Inferior parietal cortex (tissue), 1 donor: Measurements from ENCODE around the gene MYLK.

Experiments used
- DNase-seq: peaks from one replicate; pipeline ENCODE4 v3.0.0-alpha.2; 2016; ENCODE audit errors: extremely low spot score

Gene MYLK

DNA sequence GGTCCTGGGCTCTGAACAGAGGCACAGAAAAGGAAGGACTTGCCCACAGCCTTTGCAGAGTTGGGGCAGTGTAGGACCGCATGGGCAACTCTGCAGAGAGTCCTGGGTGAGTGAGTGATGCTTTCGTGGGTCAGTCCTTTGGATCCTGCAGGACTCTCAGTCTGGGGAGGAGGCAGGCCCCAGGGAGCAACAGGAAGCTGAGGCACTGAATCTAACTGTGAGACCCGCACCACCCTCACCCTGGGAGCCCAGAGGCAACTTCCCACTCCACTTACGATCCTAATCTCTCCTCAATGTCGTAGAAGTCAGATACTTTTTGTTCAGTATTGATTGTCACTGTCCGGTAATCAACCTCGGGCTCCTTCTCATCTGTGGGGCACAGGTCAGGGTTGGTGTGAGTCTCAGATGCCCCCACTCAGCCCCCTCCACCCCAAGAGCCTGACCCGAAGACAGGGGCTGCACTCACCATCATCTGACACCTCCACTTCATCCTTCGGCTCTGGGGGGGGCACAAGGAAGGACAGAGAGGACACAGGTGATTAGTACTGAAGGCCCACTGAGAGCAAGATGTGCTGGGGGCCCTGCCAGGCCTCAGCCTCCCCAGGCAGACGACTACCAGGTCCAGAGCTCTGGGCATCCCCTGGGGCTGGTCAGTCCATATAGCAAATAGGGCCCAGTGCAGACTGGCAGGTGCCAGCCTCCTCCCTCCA lies 235.3 kb downstream of the MYLK start:
- DNase-seq = no peak

- no peak for DNase-seq
Observed at GRCh38 chr3:123644358-123644757, 239.8 kb downstream of the MYLK start.

- no peak for DNase-seq
Observed at GRCh38 chr3:123642957-123643330, 241.2 kb downstream of the MYLK start.

DNA sequence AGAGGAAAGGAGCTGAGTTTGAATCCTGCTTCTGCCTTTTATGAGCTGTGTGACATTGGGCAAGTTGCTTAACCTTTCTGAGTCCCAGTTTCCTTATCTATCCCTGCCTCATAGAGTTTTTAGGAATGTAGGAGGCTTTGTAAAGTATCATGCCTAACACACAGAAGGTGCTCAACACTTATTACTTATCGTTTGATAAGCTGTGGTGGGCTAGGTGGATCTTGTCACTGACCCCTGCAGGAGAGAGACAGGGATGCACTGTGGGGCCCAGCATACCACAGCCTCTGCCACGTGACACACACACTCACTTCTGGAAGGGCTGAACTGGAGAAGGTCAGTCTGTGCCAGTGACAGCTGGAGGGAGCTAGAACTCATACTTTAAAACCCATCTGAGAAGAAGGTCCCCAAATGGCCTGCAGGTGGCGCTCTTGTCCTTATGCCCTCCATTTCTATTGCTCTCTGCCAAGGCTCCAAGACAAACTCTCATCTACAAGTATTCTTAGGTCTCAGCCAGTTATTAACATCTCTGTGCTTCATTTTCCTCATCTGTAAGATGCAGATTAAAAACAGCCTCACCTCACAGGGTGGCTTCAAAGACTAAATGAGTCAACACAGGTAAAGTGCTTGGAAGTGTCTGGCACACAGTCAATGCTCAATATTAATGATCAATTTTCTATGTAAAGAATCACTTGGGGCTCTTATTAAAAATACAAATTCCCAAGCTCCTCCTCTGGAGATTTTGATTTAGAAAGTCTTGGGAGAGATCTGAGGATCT lies 241.8 kb downstream of the MYLK start:
- DNase-seq = peak; percentile 65

GRCh38 chr3:123641505-123641904 lies 242.6 kb downstream of the MYLK start:
- DNase-seq = no peak

- no peak for DNase-seq
Observed at GRCh38 chr3:123640740-123641462, 243.2 kb downstream of the MYLK start.

DNA sequence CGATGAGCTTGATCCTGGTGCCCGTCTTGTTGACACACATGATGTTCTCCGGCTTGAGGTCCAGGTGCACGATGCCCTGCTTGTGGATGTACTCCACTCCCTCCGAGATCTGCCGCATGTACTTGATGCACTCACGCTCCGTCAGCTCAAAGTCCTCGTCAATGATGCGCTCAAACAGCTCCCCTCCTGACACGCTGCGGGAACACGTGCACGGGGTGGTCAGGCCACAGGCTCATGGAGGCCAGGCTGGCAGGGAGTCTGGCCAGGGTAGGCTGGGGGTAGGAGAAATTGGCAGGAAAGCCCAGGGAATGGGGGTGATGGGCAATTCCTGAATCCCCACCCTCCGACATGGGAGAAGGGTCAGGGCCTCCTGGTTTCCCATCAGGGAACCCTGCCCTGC lies 243.8 kb downstream of the MYLK start:
- no peak for DNase-seq

GRCh38 chr3:123638936-123639689 lies 245.0 kb downstream of the MYLK start:
- DNase-seq = no peak

- DNase-seq = no peak
Observed at GRCh38 chr3:123637841-123638240, 246.3 kb downstream of the MYLK start.

- DNase-seq = no peak
Observed at GRCh38 chr3:123637131-123637530, 247.0 kb downstream of the MYLK start.

DNA sequence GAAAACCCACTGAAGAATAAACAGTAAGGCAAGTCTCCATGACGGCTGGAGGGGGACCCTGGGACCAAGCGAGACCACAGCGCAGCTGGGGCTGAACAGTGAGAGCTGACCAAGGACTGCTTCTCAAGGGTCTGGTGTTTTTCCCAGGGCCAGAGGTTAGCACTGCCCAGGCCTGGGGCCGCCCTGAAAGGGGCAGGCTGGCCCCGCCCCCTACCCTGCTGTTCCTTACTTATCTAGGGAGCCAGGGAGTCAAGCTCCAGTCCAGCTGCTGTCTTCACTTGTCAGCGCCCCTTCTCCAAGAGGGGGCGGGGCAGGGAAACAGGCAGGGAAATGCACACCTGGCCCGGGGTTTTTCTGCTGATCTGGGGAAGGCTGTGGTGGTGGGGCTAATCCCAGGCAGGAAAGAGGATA lies 247.7 kb downstream of the MYLK start:
- DNase-seq = no peak

GRCh38 chr3:123635717-123636116 lies 248.4 kb downstream of the MYLK start:
- DNase-seq = no peak

GRCh38 chr3:123635217-123635616 lies 248.9 kb downstream of the MYLK start:
- DNase-seq = no peak

DNA sequence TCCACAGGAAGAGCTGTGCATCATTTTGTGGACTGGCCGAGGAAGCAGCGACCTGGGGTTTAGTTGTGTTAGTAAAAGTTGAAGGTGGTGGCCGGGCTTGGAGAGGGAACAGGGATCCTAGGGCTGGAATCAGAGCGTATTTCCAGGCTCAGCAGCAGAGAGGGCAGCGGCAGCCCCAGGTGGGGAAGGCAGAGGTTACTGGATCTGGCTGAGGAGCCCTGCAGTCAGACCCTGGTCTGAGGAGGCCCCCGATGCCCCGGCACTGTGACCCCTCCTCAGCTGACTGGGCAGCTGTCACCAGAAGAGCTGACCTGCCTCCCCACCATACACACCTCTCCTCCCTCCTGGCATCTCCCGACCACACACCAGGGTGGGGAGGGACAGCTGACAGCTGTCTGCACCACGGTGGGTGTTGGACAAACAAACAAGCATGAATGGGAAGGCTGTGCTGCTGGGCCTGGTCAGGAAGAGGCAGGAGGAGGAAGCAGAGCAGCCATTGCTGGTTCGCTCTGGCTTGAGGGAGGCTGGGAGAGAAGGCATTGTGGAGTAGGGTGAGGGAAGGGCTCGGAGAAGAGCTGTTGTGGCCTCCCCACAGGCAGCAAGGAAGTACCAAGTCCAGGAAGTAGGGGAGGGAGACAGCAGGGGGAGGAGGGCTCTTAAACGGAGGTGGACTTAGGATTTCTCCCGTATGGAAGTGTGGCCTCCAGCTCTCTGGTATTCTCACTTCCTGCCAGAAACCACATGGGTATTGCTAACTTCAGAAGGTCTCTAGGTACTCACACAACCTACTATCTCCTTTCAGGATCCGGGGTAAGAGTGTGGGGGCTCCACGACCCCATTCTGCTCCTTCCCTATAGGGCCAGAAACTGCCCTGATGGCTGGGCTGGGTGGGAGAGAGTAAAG lies 249.7 kb downstream of the MYLK start:
- DNase-seq = no peak

DNA sequence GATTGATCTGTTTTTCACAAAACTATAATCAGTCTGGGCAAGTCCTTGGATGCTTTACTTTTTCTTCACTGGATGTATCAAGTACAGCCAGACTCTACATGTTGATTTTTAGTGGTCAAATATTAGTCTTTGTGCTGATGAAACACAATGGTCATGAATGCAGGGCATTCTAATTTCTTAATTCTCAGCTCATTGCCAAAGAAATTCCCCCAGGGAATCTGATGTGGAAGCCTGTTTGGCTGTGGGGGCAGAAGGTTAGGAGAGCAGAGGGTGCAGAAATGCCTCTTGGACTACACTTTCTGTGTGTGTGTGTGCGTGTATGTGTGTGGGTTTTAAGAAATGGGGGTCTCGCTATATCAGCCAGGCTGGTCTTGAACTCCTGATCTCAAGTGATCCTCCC lies 250.6 kb downstream of the MYLK start:
- no peak for DNase-seq

- DNase-seq = no peak
Observed at GRCh38 chr3:123632161-123632655, 251.9 kb downstream of the MYLK start.

GRCh38 chr3:123629747-123630047 lies 254.4 kb downstream of the MYLK start:
- DNase-seq = no peak

- DNase-seq = no peak
Observed at GRCh38 chr3:123628996-123629746, 255.0 kb downstream of the MYLK start.

DNA sequence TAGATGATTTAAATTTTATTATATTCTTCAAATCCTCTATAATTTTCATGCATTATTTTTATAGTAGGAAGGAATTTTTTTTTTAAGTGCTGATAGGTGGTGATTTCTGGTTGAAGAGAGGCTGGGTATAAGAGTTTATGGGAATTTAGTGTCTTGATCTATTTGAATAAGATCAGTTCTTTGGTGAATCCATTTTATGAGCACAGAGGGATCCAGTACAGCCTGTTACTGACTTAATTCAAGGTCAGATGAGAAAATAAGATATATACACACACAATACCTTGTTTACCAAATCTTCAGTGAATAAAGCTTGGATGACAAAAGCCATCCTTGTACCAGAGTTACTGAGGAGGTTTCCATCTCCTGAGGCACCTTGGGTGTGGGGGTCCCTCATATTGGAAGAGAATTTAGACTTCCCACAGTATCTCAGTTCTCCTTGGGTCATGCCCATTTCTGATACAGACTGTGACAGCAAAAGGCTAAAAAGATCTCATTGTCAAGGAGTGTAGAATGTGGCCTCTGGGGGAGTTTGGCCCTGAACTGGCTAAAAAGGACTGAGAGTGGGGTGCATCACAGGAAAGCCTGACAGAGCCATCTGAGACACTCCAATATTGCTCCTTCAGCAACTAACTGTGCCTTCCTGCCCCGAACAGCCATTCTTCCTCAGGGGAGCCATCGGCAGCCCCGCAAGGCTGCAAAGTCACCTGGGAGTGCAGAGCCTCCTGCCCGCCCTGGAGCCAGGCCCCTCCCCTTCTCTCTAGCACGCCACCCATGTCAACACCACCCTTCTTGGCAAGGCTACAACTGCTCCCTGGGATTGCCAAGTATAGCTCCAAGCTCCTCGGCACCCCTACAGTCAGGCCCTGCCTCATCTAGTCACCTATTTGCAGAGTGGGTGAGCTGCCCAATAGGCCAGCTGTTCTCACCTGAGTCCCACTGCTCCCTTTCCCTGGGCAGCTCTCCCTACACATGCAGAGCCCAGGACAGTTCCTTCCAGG lies 256.2 kb downstream of the MYLK start:
- DNase-seq = no peak
